Gastroesophageal sphincter (tissue), 4 donors: Measurements from ENCODE around the gene PODNL1. TPM values are rescaled to one million over a fixed set of nuclear protein-coding genes. Genes with fewer than 3 reads are reported as not detected.

Experiments
- ATAC-seq: fragments of 150-250 bp; one replicate; pipeline ENCODE4 v1.9.1; 2016; ENCODE audit warnings: mild to moderate bottlenecking, moderate library complexity
- H3K27ac ChIP-seq, 4 donors: fragments of 200-600 bp; sonication (generic) in 3 of 4; 1 replicate in 3 of 4; 2 replicates in 1 of 4; pipeline ENCODE4 v1.5.1; 2016 to 2019
- H3K27me3 ChIP-seq: fragments of 200-600 bp; sonication (generic); one replicate; pipeline ENCODE4 v1.5.1; 2019
- H3K36me3 ChIP-seq, 2 donors: fragments of 200-600 bp; sonication (generic); one replicate each; pipeline ENCODE4 v1.5.1; 2019; ENCODE audit warnings: control low read depth in 1 of 2
- H3K4me1 ChIP-seq, 3 donors: fragments of 200-600 bp; sonication (generic); 1 replicate in 2 of 3; 2 replicates in 1 of 3; pipeline ENCODE4 v1.5.1; 2016 to 2019; ENCODE audit warnings: control low read depth in 2 of 3
- H3K4me3 ChIP-seq, 2 donors: fragments of 200-600 bp; sonication (generic); one replicate each; pipeline ENCODE4 v1.5.1; 2019; ENCODE audit warnings: mild to moderate bottlenecking in 1 of 2, moderate library complexity in 1 of 2
- H3K9me3 ChIP-seq, 3 donors: fragments of 200-600 bp; sonication (generic); one replicate each; pipeline ENCODE4 v1.5.1; 2017 to 2019; ENCODE audit warnings: control low read depth in 2 of 3
- CTCF ChIP-seq, 4 experiments: fragments of 200-600 bp in 2 of 4; fragments of 450-650 bp in 2 of 4; sonication (generic) in 1 of 4; IDR thresholded peaks; one replicate each; pipeline ENCODE4 v1.5.1; 2017 to 2019; ENCODE audit warnings: antibody characterized with exemption in 4 of 4, mild to moderate bottlenecking in 2 of 4, moderate library complexity in 2 of 4
- EP300 ChIP-seq: sonication (generic); formaldehyde crosslinking; IDR thresholded peaks from one replicate; pipeline ENCODE4 v1.6.1; 2017; ENCODE audit warnings: antibody characterized with exemption, mild to moderate bottlenecking
- POLR2A ChIP-seq, 2 donors: fragments of 450-650 bp; IDR thresholded peaks; one replicate each; pipeline ENCODE4 v1.6.1; 2017; ENCODE audit warnings: antibody characterized with exemption in 2 of 2, mild to moderate bottlenecking in 2 of 2, moderate library complexity in 1 of 2
- POLR2AphosphoS5 ChIP-seq: sonication (generic); formaldehyde crosslinking; IDR thresholded peaks from one replicate; pipeline ENCODE4 v1.6.1; 2017; ENCODE audit warnings: antibody characterized with exemption
- WGBS, 2 donors: methylation state at CpG; one replicate each; pipeline ENCODE4 v1.1.5; 2018; ENCODE audit warnings: low coverage in 1 of 2; 5-methylcytosine and 5-hydroxymethylcytosine counted together
- total RNA-seq, 4 donors: library from RNA; depleted of rRNA; stranded (reverse); fragments of >200 nt; gene quantifications; one replicate each; pipeline ENCODE4 v1.1.0, GENCODE V29; 2016

The PODNL1 gene
- total RNA-seq: under 1 TPM in 2 of 4 donors, not detected in 2; 0.62 to 0.67 TPM

GRCh38 chr19:13938301-13939064, at the start of gene PODNL1:
Gene PODNL1 (minus strand): TSS chr19:13938417. CDS start chr19:13938181, 236 bp downstream.
- no peaks in the 10 kb centered on the region for H3K9me3 ChIP-seq
- H3K27ac ChIP-seq: no peak within 1 kb of the TSS
- H3K4me3 ChIP-seq: peak within 1 kb of the TSS in 1 of 2 donors; percentile 25
- peak; percentile 51 for ATAC-seq
- peaks cover 0 to 12% (median 0%) of the 10 kb centered on the region in 3 donors for H3K4me1 ChIP-seq
- peaks cover 50% of the 10 kb centered on the region for H3K27me3 ChIP-seq
- no peaks in the 10 kb centered on the region for H3K36me3 ChIP-seq
- 10 to 30% methylated on average over 2 to 4 of the region's 21 CpGs for WGBS, 2 donors
- TF ChIP-seq EP300: no peak
- TF ChIP-seq POLR2A (IDR thresholded peaks at IDR 0.05): no peak
- TF ChIP-seq POLR2AphosphoS5: no peak
- no peak for TF ChIP-seq CTCF (IDR thresholded peaks at IDR 0.05)

- peak overlapping the region in 1 of 2 donors; percentile 28 for H3K4me3 ChIP-seq
- TF ChIP-seq POLR2AphosphoS5 (no peak), EP300 (no peak), CTCF (IDR thresholded peaks at IDR 0.05) (no peak), POLR2A (IDR thresholded peaks at IDR 0.05) (no peak)
- peak; percentile 6 for ATAC-seq
- H3K4me1 ChIP-seq: peaks cover 0 to 22% (median 12%) of the 10 kb centered on the region in 3 donors
- H3K27ac ChIP-seq: peak overlapping the region; percentile 39 to 82 (median 78)
- H3K27me3 ChIP-seq: no peaks in the 10 kb centered on the region
- no peaks in the 10 kb centered on the region for H3K9me3 ChIP-seq
- whole genome bisulfite sequencing, 2 donors: 52 to 90% methylated on average over 2 to 5 of the region's 17 CpGs
- peaks cover 0 to 41% of the 10 kb centered on the region in 2 donors for H3K36me3 ChIP-seq
These were observed 49.1 kb upstream of the PODNL1 start for GRCh38 chr19:13987101-13987890.

- no CpG with 5 or more reads among the region's 19 CpGs for WGBS, 2 donors
- Histone ChIP-seq H3K27me3 (no peaks in the 10 kb centered on the region), H3K36me3 (peaks cover 0 to 38% of the 10 kb centered on the region in 2 donors), H3K4me1 (peaks cover 0 to 22% (median 12%) of the 10 kb centered on the region in 3 donors), H3K4me3 (peak overlapping the region in 1 of 2 donors; percentile 28), H3K27ac (peak overlapping the region; percentile 39 to 82 (median 78)), H3K9me3 (no peaks in the 10 kb centered on the region)
- ATAC-seq: peak; percentile 70
- no peak for TF ChIP-seq CTCF (IDR thresholded peaks at IDR 0.05)
- no peak for TF ChIP-seq POLR2AphosphoS5
- no peak for TF ChIP-seq POLR2A (IDR thresholded peaks at IDR 0.05)
These were observed 48.2 kb upstream of the PODNL1 start for GRCh38 chr19:13986348-13986904.

- H3K36me3 ChIP-seq: peaks cover 0 to 32% of the 10 kb centered on the region in 2 donors
- 83% methylated on average over 3 of the region's 10 CpGs; no CpG with 5 or more reads in 1 of the 2 donors for WGBS, 2 donors
- no peak for TF ChIP-seq EP300
- TF ChIP-seq POLR2A (IDR thresholded peaks at IDR 0.05): no peak
- TF ChIP-seq CTCF (IDR thresholded peaks at IDR 0.05): no peak
- no peak for TF ChIP-seq POLR2AphosphoS5
- no peaks in the 10 kb centered on the region for H3K27me3 ChIP-seq
- peaks cover 0 to 22% (median 12%) of the 10 kb centered on the region in 3 donors for H3K4me1 ChIP-seq
- peak overlapping the region in 3 of 4 donors; percentile 76 to 82 (median 79) for H3K27ac ChIP-seq
- no peak for ATAC-seq
- H3K4me3 ChIP-seq: peak overlapping the region in 1 of 2 donors; percentile 28
- H3K9me3 ChIP-seq: no peaks in the 10 kb centered on the region
These were observed 47.6 kb upstream of the PODNL1 start for GRCh38 chr19:13985771-13986347.
